Stimulated activated CD8-positive, alpha-beta memory T cell treated with anti-CD3 and anti-CD28 coated beads, Interleukin-4, amount 100 ng/mL, for 1 hour (primary cell): ENCODE data around the gene PCDHGB6.
"Not testable (repeated sequence)": the region's sequence is repeated elsewhere in the genome, so short reads cannot be mapped to it uniquely, and the experiment has no call there.

Experiments
- DNase-seq, 2 donors: peaks; one replicate each; pipeline ENCODE4 v3.0.0-alpha.2; 2020; ENCODE audit warnings: low read depth in 2 of 2, low spot score in 1 of 2

Gene PCDHGB6

GRCh38 chr5:141417494-141418172 is 9.8 kb downstream of the PCDHGB6 start, which contains the start of gene PCDHGB7:
TSS of gene PCDHGB7 (plus strand) at chr5:141417677. CDS start at chr5:141417860, 183 bp downstream.
- DNase-seq: not testable (repeated sequence)

DNA sequence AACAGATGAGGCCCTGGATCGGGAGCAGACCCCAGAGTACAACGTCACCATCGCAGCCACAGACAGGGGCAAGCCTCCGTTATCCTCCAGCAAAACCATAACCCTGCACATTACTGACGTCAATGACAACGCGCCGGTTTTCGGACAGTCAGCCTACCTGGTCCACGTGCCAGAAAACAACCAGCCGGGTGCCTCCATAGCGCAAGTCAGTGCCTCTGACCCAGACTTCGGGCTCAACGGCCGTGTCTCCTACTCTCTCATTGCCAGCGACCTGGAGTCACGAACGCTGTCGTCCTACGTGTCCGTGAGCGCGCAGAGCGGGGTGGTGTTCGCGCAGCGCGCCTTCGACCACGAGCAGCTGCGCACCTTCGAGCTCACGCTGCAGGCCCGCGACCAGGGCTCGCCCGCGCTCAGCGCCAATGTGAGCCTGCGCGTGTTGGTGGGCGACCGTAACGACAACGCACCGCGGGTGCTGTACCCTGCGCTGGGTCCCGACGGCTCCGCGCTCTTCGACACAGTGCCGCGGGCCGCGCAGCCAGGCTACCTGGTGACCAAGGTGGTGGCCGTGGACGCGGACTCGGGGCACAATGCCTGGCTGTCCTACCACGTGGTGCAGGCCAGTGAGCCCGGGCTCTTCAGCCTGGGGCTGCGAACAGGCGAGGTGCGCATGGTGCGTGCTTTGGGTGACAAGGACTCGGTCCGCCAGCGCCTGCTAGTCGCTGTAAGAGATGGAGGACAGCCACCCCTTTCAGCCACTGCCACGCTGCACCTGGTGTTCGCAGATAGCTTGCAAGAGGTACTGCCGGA is 11.5 kb downstream of the PCDHGB6 start:
- DNase-seq: no peak

- no peak for DNase-seq
These were observed 13.2 kb downstream of the PCDHGB6 start, which contains the start of gene PCDHGA11 for GRCh38 chr5:141420855-141421488. TSS of gene PCDHGA11 (plus strand) at chr5:141421051. CDS start at chr5:141421228, 177 bp downstream.

- DNase-seq: no peak
These were observed 13.7 kb downstream of the PCDHGB6 start for GRCh38 chr5:141421489-141421855.

GRCh38 chr5:141422742-141423291 is 15.0 kb downstream of the PCDHGB6 start:
- DNase-seq: no peak

- no peak for DNase-seq
These were observed 20.1 kb downstream of the PCDHGB6 start for GRCh38 chr5:141427783-141428426.

DNA sequence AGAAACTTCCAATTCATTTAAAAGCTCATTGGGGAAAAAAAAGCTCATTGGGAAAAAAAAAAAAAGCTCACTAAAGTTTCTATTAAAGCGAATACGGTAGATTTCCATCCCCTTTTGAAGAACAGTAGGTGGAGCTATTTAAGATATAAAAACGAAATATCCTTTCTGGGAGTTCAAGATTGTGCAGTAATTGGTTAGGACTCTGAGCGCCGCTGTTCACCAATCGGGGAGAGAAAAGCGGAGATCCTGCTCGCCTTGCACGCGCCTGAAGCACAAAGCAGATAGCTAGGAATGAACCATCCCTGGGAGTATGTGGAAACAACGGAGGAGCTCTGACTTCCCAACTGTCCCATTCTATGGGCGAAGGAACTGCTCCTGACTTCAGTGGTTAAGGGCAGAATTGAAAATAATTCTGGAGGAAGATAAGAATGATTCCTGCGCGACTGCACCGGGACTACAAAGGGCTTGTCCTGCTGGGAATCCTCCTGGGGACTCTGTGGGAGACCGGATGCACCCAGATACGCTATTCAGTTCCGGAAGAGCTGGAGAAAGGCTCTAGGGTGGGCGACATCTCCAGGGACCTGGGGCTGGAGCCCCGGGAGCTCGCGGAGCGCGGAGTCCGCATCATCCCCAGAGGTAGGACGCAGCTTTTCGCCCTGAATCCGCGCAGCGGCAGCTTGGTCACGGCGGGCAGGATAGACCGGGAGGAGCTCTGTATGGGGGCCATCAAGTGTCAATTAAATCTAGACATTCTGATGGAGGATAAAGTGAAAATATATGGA is 22.7 kb downstream of the PCDHGB6 start, which contains the start of gene PCDHGA12:
Gene PCDHGA12, plus strand, starts transcription at position 176 of the 782 bp plus-strand sequence. Its CDS starts 253 bp downstream, at position 429.
- DNase-seq: no peak

DNA sequence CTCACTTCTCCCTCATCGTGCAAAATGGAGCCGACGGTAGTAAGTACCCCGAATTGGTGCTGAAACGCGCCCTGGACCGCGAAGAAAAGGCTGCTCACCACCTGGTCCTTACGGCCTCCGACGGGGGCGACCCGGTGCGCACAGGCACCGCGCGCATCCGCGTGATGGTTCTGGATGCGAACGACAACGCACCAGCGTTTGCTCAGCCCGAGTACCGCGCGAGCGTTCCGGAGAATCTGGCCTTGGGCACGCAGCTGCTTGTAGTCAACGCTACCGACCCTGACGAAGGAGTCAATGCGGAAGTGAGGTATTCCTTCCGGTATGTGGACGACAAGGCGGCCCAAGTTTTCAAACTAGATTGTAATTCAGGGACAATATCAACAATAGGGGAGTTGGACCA is 23.5 kb downstream of the PCDHGB6 start:
- DNase-seq: no peak

- not testable (repeated sequence) for DNase-seq
These were observed 24.5 kb downstream of the PCDHGB6 start for GRCh38 chr5:141432308-141432707.

DNA sequence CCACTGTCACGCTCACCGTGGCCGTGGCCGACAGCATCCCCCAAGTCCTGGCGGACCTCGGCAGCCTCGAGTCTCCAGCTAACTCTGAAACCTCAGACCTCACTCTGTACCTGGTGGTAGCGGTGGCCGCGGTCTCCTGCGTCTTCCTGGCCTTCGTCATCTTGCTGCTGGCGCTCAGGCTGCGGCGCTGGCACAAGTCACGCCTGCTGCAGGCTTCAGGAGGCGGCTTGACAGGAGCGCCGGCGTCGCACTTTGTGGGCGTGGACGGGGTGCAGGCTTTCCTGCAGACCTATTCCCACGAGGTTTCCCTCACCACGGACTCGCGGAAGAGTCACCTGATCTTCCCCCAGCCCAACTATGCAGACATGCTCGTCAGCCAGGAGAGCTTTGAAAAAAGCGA is 24.9 kb downstream of the PCDHGB6 start:
- not testable (repeated sequence) for DNase-seq

- DNase-seq: no peak
These were observed 26.2 kb downstream of the PCDHGB6 start for GRCh38 chr5:141434006-141434405.

DNA sequence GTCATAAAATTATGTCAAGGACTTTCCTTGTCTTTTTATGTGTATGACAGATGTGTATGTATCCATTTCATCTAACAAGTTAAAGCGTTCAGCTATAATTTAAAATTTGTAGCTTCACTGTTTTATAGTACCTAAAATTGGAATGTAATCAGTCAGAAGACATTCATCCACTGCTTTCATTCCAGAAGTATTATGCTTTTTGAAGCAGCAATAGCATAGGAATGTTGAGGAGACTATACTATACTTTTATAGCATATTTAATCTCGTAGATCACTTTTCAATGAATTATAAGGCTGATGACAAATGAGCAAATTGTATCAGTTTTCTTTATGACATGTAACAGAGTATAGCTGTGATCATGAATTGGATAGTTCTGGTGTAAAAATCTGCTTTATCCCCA is 29.4 kb downstream of the PCDHGB6 start:
- no peak for DNase-seq

DNA sequence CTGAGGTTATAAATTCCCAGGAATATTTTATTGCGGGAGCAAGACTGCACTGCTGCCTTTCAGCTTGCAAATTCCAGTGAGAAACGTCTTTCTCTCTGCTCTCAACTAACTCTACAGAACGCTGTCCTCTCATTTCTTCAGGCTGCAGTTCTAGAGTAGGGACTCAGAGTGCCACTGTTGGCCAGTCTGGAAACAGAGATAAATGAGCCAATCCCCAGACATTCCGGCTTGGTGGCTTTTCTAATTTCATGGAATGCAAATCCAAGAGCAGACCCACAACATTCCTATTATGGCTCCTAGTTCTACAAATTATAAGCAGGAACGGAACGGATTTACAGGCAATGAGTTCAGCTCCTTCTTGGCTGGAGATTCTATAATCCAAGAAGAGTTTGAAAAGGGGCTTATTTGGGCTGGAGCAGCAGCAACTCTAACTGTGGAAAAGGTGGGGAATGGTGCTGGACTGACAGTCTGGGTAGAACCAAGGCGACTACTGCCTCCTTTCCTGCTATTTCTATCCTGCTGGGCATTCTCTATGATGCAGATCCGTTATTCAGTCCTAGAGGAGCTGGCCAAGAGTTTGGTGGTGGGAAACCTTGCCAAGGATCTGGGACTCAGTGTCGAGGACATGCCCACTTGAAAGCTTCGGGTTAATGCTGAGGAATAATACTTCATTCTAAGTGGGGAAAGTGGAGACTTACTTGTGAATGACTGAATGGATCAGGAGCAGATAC is 31.8 kb downstream of the PCDHGB6 start:
- DNase-seq: no peak

DNA sequence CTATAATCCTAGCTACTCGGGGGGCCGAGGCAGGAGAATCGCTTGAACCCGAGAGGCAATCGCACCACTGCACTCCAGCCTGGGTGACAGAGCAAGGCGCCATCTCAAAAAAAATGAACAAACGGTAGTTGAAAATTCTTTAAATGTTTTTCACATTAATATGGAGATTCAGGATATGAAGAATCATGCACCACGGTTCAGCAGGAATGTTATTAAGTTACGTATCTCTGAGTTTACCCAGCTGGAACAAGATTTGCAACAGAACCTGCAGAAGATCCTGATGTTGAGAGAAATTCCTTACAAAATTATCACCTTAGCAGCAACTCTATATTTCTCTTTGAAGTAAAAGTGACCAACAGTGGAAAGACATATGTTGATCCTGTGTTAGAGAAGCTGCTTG is 32.5 kb downstream of the PCDHGB6 start:
- no peak for DNase-seq

- no peak for DNase-seq
These were observed 33.9 kb downstream of the PCDHGB6 start for GRCh38 chr5:141441571-141442170.
